Measurements from ENCODE around the gene ARHGEF4. TPM values are rescaled to one million over a fixed set of nuclear protein-coding genes. Genes with fewer than 3 reads are reported as not detected.
"Not testable (repeated sequence)": the region's sequence is repeated elsewhere in the genome, so short reads cannot be mapped to it uniquely, and the experiment has no call there.

Gene ARHGEF4
- total RNA-seq, 3 donors from 2014 or later, result 0.94 to 14.0 (median 1.5) TPM

- no peak for TF ChIP-seq CTCF (IDR thresholded peaks at IDR 0.05)
- intact Hi-C loops (cut with DNase I, micrococcal nuclease), result no loop called here
- ATAC-seq, result no peak
These were observed 148.6 kb downstream of the ARHGEF4 start for GRCh38 chr2:130985206-130985780.

GRCh38 chr2:130985831-130986649, 149.3 kb downstream of the ARHGEF4 start:
- ATAC-seq, result no peak
- Histone ChIP-seq H3K4me3 (no peak overlapping the region), H3K36me3 (ENCODE audit: low read depth) (no peaks in the 10 kb centered on the region), H3K9me3 (no peaks in the 10 kb centered on the region), H3K4me1 (ENCODE audit: low read depth) (no peaks in the 10 kb centered on the region)
- no peak for DNase-seq
- no peak for TF ChIP-seq CTCF (IDR thresholded peaks at IDR 0.05)
- intact Hi-C loops (cut with DNase I, micrococcal nuclease), result no loop called here

More at GRCh38 chr2:130985206-130985780, 148.6 kb downstream of the ARHGEF4 start:
- Histone ChIP-seq H3K4me1 (ENCODE audit: low read depth) (no peaks in the 10 kb centered on the region), H3K9me3 (no peaks in the 10 kb centered on the region), H3K4me3 (no peak overlapping the region), H3K36me3 (ENCODE audit: low read depth) (no peaks in the 10 kb centered on the region)
- no peak for DNase-seq

- ATAC-seq, result no peak
- H3K4me1 ChIP-seq (ENCODE audit: low read depth), result no peaks in the 10 kb centered on the region
These were observed 150.3 kb downstream of the ARHGEF4 start for GRCh38 chr2:130986890-130987493.

GRCh38 chr2:130987519-130988425, 151.1 kb downstream of the ARHGEF4 start:
- ATAC-seq (no peak), DNase-seq (no peak)
- Histone ChIP-seq H3K4me3 (no peak overlapping the region), H3K4me1 (ENCODE audit: low read depth) (no peaks in the 10 kb centered on the region), H3K9me3 (no peaks in the 10 kb centered on the region), H3K36me3 (ENCODE audit: low read depth) (no peaks in the 10 kb centered on the region)
- TF ChIP-seq CTCF (IDR thresholded peaks at IDR 0.05), result no peak
- intact Hi-C loops (cut with DNase I, micrococcal nuclease), result no loop called here

More at GRCh38 chr2:130986890-130987493, 150.3 kb downstream of the ARHGEF4 start:
- Histone ChIP-seq H3K4me3 (no peak overlapping the region), H3K36me3 (ENCODE audit: low read depth) (no peaks in the 10 kb centered on the region), H3K9me3 (no peaks in the 10 kb centered on the region)
- intact Hi-C loops (cut with DNase I, micrococcal nuclease), result no loop called here
- no peak for DNase-seq
- TF ChIP-seq CTCF (IDR thresholded peaks at IDR 0.05), result no peak

GRCh38 chr2:130991446-130991845, 154.7 kb downstream of the ARHGEF4 start:
- H3K4me3 ChIP-seq; ATAC-seq; H3K4me1 ChIP-seq (ENCODE audit: low read depth); H3K36me3 ChIP-seq (ENCODE audit: low read depth); DNase-seq; intact Hi-C loops (cut with DNase I, micrococcal nuclease); H3K9me3 ChIP-seq: not testable (repeated sequence)

- H3K9me3 ChIP-seq; intact Hi-C loops (cut with DNase I, micrococcal nuclease); DNase-seq; H3K36me3 ChIP-seq (ENCODE audit: low read depth); ATAC-seq; H3K4me1 ChIP-seq (ENCODE audit: low read depth); H3K4me3 ChIP-seq: not testable (repeated sequence)
These were observed 155.3 kb downstream of the ARHGEF4 start for GRCh38 chr2:130992003-130992402.
